Ascending aorta (tissue), 2 donors: ENCODE measurements around the gene FABP2. TPM values are rescaled to one million over a fixed set of nuclear protein-coding genes. Genes with fewer than 3 reads are reported as not detected.
A peak's percentile ranks its signal among the peaks of the same experiment; 100 is the strongest.

Experiments
- DNase-seq, 2 donors: peaks; one replicate each; pipeline ENCODE4 v3.0.0-alpha.2; 2019; ENCODE audit warnings: low spot score in 2 of 2
- H3K27ac ChIP-seq, 2 donors: fragments of 200-600 bp; sonication (generic); one replicate each; pipeline ENCODE4 v1.5.1; 2016 to 2017; ENCODE audit warnings: mild to moderate bottlenecking in 1 of 2
- H3K27me3 ChIP-seq: fragments of 200-600 bp; sonication (generic); one replicate; pipeline ENCODE4 v1.5.1; 2017
- H3K36me3 ChIP-seq, 2 donors: fragments of 200-600 bp; sonication (generic); one replicate each; pipeline ENCODE4 v1.5.1; 2016
- H3K4me1 ChIP-seq, 2 donors: fragments of 200-600 bp; sonication (generic); one replicate each; pipeline ENCODE4 v1.5.1; 2016 to 2017; ENCODE audit warnings: mild to moderate bottlenecking in 1 of 2
- H3K4me3 ChIP-seq, 2 donors: fragments of 200-600 bp; sonication (generic); one replicate each; pipeline ENCODE4 v1.5.1; 2016 to 2017; ENCODE audit warnings: mild to moderate bottlenecking in 1 of 2
- H3K9me3 ChIP-seq, 2 donors: fragments of 200-600 bp; sonication (generic); one replicate each; pipeline ENCODE4 v1.5.1; 2016
- intact Hi-C: fragments of 100-400 bp; cut with DNase I; formaldehyde crosslinking; loops from one replicate; pipeline ENCODE4 v1.15.1; 2023
- total RNA-seq: library from RNA; depleted of rRNA; stranded (reverse); fragments of >200 nt; gene quantifications from one replicate; pipeline ENCODE4 v1.1.0, GENCODE V29; 2016
- TF ChIP-seq, protein P1 (sequence below), 3 experiments: fragments of 200-600 bp in 2 of 3; fragments of 450-650 bp in 1 of 3; sonication (generic) in 2 of 3; IDR thresholded peaks; one replicate each; pipeline ENCODE4 v1.5.1; 2016 to 2019; ENCODE audit warnings: antibody characterized with exemption in 3 of 3, mild to moderate bottlenecking in 1 of 3, moderate library complexity in 1 of 3

FABP2 gene
- total RNA-seq, 1 donor from 2014 or later = not detected

DNA sequence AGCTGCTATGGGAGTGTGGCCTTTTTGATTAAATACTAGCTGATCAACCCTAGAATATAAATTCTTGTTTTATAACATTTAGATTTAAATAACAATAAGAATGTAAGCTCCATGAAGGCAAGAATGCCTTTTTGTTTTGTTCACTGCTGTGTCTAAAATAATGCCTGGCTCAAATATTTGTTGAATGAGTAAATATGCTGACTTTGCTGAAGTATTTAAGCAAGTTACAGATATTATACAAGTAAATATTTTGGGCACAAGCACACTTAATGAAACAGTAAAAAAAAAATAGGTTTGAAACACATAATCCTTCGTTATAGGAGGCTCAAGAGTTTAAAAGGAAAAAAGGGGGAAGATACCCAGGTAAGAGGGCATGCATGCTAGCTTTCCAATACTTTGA, 24.1 kb downstream of the FABP2 start:
- peaks cover 17 to 28% of the 10 kb centered on the region in 2 donors for H3K36me3 ChIP-seq
- H3K27me3 ChIP-seq = no peaks in the 10 kb centered on the region
- H3K9me3 ChIP-seq = no peaks in the 10 kb centered on the region
- DNase-seq = no peak
- TF ChIP-seq, protein P1, sequence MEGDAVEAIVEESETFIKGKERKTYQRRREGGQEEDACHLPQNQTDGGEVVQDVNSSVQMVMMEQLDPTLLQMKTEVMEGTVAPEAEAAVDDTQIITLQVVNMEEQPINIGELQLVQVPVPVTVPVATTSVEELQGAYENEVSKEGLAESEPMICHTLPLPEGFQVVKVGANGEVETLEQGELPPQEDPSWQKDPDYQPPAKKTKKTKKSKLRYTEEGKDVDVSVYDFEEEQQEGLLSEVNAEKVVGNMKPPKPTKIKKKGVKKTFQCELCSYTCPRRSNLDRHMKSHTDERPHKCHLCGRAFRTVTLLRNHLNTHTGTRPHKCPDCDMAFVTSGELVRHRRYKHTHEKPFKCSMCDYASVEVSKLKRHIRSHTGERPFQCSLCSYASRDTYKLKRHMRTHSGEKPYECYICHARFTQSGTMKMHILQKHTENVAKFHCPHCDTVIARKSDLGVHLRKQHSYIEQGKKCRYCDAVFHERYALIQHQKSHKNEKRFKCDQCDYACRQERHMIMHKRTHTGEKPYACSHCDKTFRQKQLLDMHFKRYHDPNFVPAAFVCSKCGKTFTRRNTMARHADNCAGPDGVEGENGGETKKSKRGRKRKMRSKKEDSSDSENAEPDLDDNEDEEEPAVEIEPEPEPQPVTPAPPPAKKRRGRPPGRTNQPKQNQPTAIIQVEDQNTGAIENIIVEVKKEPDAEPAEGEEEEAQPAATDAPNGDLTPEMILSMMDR (IDR thresholded peaks at IDR 0.05) = no peak
- H3K27ac ChIP-seq = no peak overlapping the region
- H3K4me1 ChIP-seq = peaks cover 0 to 27% of the 10 kb centered on the region in 2 donors
- H3K4me3 ChIP-seq = peak overlapping the region; percentile 84 to 88
- intact Hi-C loops = no loop called here

DNA sequence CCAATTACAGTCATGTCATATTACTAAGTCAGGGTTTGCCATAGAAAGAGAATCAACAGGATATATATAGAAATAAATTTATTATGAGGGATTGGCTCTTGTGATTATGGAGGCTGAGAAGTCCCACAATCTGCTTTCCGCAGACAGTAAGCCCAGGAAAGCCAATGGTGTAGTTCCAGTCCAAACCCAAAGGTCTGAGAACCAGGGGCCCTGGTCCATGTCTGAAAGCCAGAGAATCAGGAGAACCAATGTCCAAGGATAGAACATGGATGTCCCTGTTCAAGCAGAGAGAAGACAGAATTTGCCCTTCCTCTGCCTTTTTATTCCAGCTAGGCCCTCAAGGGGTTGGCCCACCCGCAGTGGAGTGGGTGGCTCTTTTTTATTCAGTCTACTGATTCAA, 25.6 kb downstream of the FABP2 start:
- intact Hi-C loops = no loop called here
- H3K27ac ChIP-seq = no peak overlapping the region
- H3K27me3 ChIP-seq = no peaks in the 10 kb centered on the region
- no peak overlapping the region for H3K4me3 ChIP-seq
- no peaks in the 10 kb centered on the region for H3K9me3 ChIP-seq
- no peak for DNase-seq
- H3K4me1 ChIP-seq = peaks cover 0 to 27% of the 10 kb centered on the region in 2 donors
- TF ChIP-seq, protein P1 (IDR thresholded peaks at IDR 0.05) = no peak
- H3K36me3 ChIP-seq = peaks cover 29 to 34% of the 10 kb centered on the region in 2 donors

DNA sequence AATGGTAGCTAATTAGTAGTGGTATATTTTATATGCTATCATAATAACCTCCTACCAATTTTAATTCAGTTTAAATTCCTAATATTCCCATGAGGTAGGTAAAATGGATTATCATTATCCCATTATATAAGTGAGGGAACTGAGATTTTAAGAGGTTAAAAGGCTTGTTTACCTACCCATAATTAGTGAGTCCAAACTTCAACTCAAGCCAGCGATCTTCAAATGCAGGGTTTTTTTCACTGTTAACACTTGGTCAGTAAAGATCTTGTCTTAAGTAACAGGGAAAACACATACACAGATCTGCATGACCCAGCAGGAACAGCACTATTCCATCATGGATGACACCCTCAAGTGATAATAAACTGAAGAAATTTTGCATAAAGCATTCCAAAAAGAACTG, 31.3 kb downstream of the FABP2 start:
- Histone ChIP-seq H3K4me3 (no peak overlapping the region), H3K36me3 (peaks cover 24 to 26% of the 10 kb centered on the region in 2 donors), H3K9me3 (no peaks in the 10 kb centered on the region), H3K27ac (no peak overlapping the region), H3K4me1 (peaks cover 0 to 11% of the 10 kb centered on the region in 2 donors), H3K27me3 (no peaks in the 10 kb centered on the region)
- intact Hi-C loops = no loop called here
- no peak for DNase-seq
- TF ChIP-seq, protein P1 (IDR thresholded peaks at IDR 0.05) = no peak

DNA sequence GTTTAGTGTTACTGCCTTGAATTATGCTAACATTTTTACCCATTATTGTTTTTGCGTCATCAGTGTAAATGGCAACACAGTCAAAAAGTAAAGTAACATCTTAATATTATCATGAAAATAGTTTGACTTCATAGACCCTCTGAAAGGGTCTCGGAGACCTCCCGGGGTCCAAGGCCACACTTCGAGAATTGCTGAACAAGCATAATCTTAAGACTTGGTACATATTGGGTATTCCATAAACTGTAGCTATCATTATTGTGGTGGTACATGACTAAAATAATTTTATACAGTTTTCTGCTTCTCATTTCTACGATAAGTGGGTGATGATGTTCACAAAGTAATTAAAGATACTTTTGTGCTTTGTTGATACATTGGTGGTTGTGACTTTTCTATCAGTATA, 32.6 kb downstream of the FABP2 start:
- Histone ChIP-seq H3K27ac (no peak overlapping the region), H3K27me3 (no peaks in the 10 kb centered on the region), H3K36me3 (peaks cover 24 to 26% of the 10 kb centered on the region in 2 donors)

DNA sequence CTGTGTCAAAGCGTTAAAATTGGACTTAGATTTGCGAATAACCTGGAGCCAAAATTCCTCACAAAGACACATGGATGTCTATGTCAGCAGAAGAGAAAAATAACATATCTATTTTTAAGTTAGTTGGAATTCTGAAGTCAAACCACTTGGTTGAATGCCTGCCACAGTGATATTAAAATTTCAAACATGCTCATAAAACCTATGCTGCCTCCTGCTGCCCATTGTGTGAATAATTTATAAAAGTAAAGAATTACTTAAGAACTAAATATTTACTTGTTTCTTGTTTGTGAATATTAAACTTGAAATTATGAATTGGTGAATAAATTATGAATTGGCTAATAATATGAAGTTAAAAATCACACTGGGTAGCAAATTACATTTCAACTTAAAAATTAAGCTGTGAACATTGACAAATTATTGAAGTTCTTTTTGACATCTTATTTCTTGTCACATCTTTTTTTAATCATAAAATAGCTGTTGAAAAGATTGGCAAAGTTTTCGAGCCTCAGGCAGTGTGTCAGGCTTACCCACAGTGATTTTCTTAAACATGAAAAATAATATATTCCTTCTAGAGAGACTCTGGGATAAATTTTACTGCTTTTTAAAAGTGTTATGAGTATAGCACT, 35.4 kb downstream of the FABP2 start:
- no peak for DNase-seq
- no peaks in the 10 kb centered on the region for H3K27me3 ChIP-seq
- H3K4me3 ChIP-seq = no peak overlapping the region
- H3K36me3 ChIP-seq = peaks cover 8 to 10% of the 10 kb centered on the region in 2 donors
- TF ChIP-seq, protein P1 (IDR thresholded peaks at IDR 0.05) = peak; percentile 58 to 74 (median 71)
- intact Hi-C loops = loop anchor here (1.0 to 10.0 kb wide), 4 partner anchors 74 to 542 kb away; partner anchors contain the start of gene USP53
- H3K27ac ChIP-seq = peak overlapping the region; percentile 28 to 76
- H3K4me1 ChIP-seq = peaks cover 0 to 24% of the 10 kb centered on the region in 2 donors
- no peaks in the 10 kb centered on the region for H3K9me3 ChIP-seq

More for the DNA sequence above, 32.6 kb downstream of the FABP2 start:
- Histone ChIP-seq H3K4me3 (no peak overlapping the region), H3K4me1 (peaks cover 0 to 21% of the 10 kb centered on the region in 2 donors), H3K9me3 (no peaks in the 10 kb centered on the region)
- intact Hi-C loops = loop anchor here (10.0 kb wide), 1 partner anchor 545 kb away; no protein-coding TSS in a partner anchor
- DNase-seq = no peak
- TF ChIP-seq, protein P1 (IDR thresholded peaks at IDR 0.05) = no peak
